K562 (cell line): Measurements from ENCODE around the gene FITM2. TPM values are rescaled to one million over a fixed set of nuclear protein-coding genes. Genes with fewer than 3 reads are reported as not detected.

Experiments used
- ETV6 ChIP-seq, 3 experiments: fragments of 150-350 bp in 1 of 3; sonication (generic) in 1 of 3; formaldehyde crosslinking in 1 of 3; IDR thresholded peaks; 2 replicates each; pipeline versions ENCODE4 v1.6.1 to v1.8.0; 2014 to 2022; ENCODE audit warnings: borderline replicate concordance in 2 of 3, low read depth in 2 of 3, antibody characterized with exemption in 1 of 3, low read length in 1 of 3, mild to moderate bottlenecking in 1 of 3, missing genetic modification reagents in 1 of 3
- MGA ChIP-seq: fragments of 450-650 bp; IDR thresholded peaks from 2 replicates; pipeline ENCODE4 v1.6.1; 2016; ENCODE audit warnings: mild to moderate bottlenecking, moderate library complexity
- MTA3 ChIP-seq: fragments of 450-650 bp; formaldehyde crosslinking; IDR thresholded peaks from 2 replicates; pipeline ENCODE4 v1.6.1; 2017; ENCODE audit warnings: mild to moderate bottlenecking, borderline replicate concordance
- NR2C2 ChIP-seq, 2 experiments: fragments of 200-800 bp in 1 of 2; sonication (Bioruptor generic) in 1 of 2; sonication (generic) in 1 of 2; formaldehyde crosslinking in 1 of 2; IDR thresholded peaks; 2 replicates each; pipeline versions ENCODE4 v1.6.1 to v1.8.0; 2016 to 2022; ENCODE audit warnings: mild to moderate bottlenecking in 1 of 2, missing compliant biosample characterization in 1 of 2, missing genetic modification characterization in 1 of 2, missing genetic modification reagents in 1 of 2
- SRSF3 ChIP-seq: fragments of 200-400 bp; formaldehyde crosslinking; IDR thresholded peaks from 2 replicates; pipeline ENCODE4 v1.6.1; 2016; ENCODE audit warnings: mild to moderate bottlenecking, low read length, moderate library complexity; ENCODE audit not compliant: insufficient read depth
- TSC22D4 ChIP-seq: fragments of 450-650 bp; IDR thresholded peaks from 2 replicates; pipeline ENCODE4 v1.6.1; 2016; ENCODE audit warnings: missing genetic modification characterization, missing biosample characterization, control low read depth
- polyA plus RNA-seq, 8 experiments: library from polyadenylated mRNA; depleted of rRNA in 4 of 8; stranded (reverse) in 5 of 8; unstranded in 3 of 8; fragments of >200 nt; fragmentation: Nextera tagmentation in 2 of 8; fragmentation: Illumina TruSeq in 1 of 8; extraction: Ambion mirVana in 2 of 8; extraction: Trizol in 1 of 8; gene quantifications; 2 replicates each; pipeline versions ENCODE4 v1.2.1 to v1.2.3, GENCODE V29; 2011 to 2014; ENCODE audit warnings: inconsistent platforms in 1 of 8, missing spikeins in 1 of 8
- total RNA-seq, 7 experiments: library from RNA; depleted of rRNA in 6 of 7; stranded (reverse); fragments of >200 nt in 6 of 7; fragmentation: Illumina TruSeq in 2 of 7; extraction: Trizol in 2 of 7; gene quantifications; 2 replicates each; pipeline versions ENCODE4 v1.2.1 to v1.2.3, GENCODE V29; 2011 to 2021; ENCODE audit warnings: low replicate concordance in 1 of 7
- TF ChIP-seq, protein P1 (sequence below): fragments of 250-450 bp; sonication (Bioruptor Pico); IDR thresholded peaks from 2 replicates; pipeline ENCODE4 v1.8.0; 2022; ENCODE audit warnings: moderate library complexity, mild to moderate bottlenecking, inconsistent platforms
- TF ChIP-seq, protein P2 (sequence below): fragments of 450-650 bp; formaldehyde crosslinking; IDR thresholded peaks from 2 replicates; pipeline ENCODE4 v1.4.0; 2020; ENCODE audit warnings: mild to moderate bottlenecking, moderate library complexity

FITM2 gene
- total and polyA plus RNA-seq, 9 of the 15 experiments (the other 6 are each of a cell fraction or from before 2014, with no cell fraction given) = 0.64 to 2.8 (median 1.8) TPM

DNA sequence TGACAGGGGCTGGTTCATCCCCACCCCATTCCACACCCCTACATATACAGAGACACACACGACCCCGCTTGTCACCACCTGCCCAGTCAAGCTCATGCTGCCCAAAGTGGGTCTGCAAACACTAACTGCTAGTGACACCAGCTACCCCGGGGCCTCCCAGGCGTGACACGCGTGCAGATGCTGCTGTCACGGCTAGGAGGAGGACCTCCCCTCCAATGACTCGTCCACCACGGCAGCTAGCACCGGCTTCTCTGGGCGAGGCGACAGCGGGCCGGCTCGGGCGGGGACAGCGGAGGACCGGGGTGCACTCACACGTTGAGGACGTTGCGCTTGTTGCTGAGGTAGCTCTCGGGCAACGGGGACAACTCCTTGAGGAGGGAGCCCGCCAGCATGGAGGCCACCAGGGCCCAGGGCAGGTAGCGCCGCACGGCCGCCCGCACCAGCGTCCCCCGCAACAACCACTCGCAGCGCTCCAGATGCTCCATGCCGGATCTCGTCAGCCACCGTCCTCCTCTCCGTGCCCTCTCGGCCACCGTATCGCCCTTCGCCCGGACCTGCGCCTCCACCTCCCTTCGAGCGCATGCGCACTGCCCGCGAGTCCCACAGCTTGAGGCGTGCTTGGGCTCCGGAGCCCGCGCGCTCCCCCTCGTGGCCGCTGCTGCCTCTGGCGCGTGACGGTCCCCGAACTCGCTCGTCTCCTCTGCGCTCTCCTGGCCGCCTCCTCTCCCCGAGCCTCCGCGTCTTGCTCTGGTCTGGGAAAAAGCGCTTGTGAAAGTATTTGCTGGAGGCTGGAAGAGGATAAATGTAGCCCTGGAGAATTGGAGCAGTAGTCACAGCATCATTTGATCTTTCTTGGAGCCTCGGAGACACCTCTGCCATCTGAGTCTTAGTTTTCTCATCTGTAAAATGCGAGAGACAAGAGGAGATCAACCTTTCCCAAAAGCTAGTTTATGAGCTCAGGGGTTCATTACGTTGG is at the start of gene FITM2 (continued):
- TF ChIP-seq MGA = no peak
- peak; percentile 76; the same call in 1 of the 2 replicates for TF ChIP-seq NR2C2 (CRISPR knock-in tag; IDR thresholded peaks at IDR 0.05)
- TF ChIP-seq NR2C2 (tag; IDR thresholded peaks at IDR 0.05) = peak; percentile 47; the same call in 1 of the 2 replicates
- TF ChIP-seq TSC22D4 (tag) = no peak
- no peak for TF ChIP-seq ETV6 (IDR thresholded peaks at IDR 0.05; ENCODE audit: borderline replicate concordance in 1 of 2, low read depth in 2 of 2, low read length in 1 of 2)
- no peak for TF ChIP-seq ETV6 (CRISPR knock-in tag; IDR thresholded peaks at IDR 0.05; ENCODE audit: borderline replicate concordance)
- TF ChIP-seq SRSF3 = no peak
- TF ChIP-seq MTA3 = peak; percentile 99
- TF ChIP-seq, protein P1, sequence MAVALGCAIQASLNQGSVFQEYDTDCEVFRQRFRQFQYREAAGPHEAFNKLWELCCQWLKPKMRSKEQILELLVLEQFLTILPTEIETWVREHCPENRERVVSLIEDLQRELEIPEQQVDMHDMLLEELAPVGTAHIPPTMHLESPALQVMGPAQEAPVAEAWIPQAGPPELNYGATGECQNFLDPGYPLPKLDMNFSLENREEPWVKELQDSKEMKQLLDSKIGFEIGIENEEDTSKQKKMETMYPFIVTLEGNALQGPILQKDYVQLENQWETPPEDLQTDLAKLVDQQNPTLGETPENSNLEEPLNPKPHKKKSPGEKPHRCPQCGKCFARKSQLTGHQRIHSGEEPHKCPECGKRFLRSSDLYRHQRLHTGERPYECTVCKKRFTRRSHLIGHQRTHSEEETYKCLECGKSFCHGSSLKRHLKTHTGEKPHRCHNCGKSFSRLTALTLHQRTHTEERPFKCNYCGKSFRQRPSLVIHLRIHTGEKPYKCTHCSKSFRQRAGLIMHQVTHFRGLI = no peak
- TF ChIP-seq, protein P2, sequence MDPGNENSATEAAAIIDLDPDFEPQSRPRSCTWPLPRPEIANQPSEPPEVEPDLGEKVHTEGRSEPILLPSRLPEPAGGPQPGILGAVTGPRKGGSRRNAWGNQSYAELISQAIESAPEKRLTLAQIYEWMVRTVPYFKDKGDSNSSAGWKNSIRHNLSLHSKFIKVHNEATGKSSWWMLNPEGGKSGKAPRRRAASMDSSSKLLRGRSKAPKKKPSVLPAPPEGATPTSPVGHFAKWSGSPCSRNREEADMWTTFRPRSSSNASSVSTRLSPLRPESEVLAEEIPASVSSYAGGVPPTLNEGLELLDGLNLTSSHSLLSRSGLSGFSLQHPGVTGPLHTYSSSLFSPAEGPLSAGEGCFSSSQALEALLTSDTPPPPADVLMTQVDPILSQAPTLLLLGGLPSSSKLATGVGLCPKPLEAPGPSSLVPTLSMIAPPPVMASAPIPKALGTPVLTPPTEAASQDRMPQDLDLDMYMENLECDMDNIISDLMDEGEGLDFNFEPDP (CRISPR knock-in tag) = no peak
